Calu3 (cell line): ENCODE results near the gene FGFRL1. TPM values are rescaled to one million over a fixed set of nuclear protein-coding genes. Genes with fewer than 3 reads are reported as not detected.

Experiments
- BruUV-seq: library from RNA; stranded (reverse); fragments of 400-500 nt; replicated peaks from 2 replicates; lab custom pipeline; 2021; lab: Mats Ljungman, UMichigan
- CTCF ChIA-PET: fragments of 300-600 bp; sonication (Branson Sonifier 250); formaldehyde crosslinking; loops from one replicate; lab custom pipeline; 2022; ENCODE audit warnings: antibody characterized with exemption; lab: Charles Lee
- DNase-seq: peaks from one replicate; pipeline ENCODE4 v3.0.0; 2022
- H3K27ac Mint-ChIP-seq: one replicate; pipeline ENCODE4 v1.8.0; 2022; ENCODE audit warnings: mixed read lengths; ENCODE audit not compliant: unreplicated experiment
- H3K27me3 Mint-ChIP-seq: one replicate; pipeline ENCODE4 v1.8.0; 2022; ENCODE audit warnings: mixed read lengths; ENCODE audit not compliant: unreplicated experiment
- H3K36me3 Mint-ChIP-seq: one replicate; pipeline ENCODE4 v1.8.0; 2022; ENCODE audit warnings: mild to moderate bottlenecking, moderate library complexity, mixed read lengths; ENCODE audit not compliant: insufficient read depth, unreplicated experiment
- H3K4me1 Mint-ChIP-seq: one replicate; pipeline ENCODE4 v1.8.0; 2022; ENCODE audit warnings: mild to moderate bottlenecking, low read depth, mixed read lengths; ENCODE audit not compliant: unreplicated experiment
- H3K4me3 Mint-ChIP-seq: one replicate; pipeline ENCODE4 v1.8.0; 2022; ENCODE audit warnings: mild to moderate bottlenecking, low read depth, moderate library complexity, mixed read lengths; ENCODE audit not compliant: unreplicated experiment
- H3K9me3 Mint-ChIP-seq: one replicate; pipeline ENCODE4 v1.8.0; 2022; ENCODE audit warnings: low read depth, mixed read lengths; ENCODE audit not compliant: unreplicated experiment
- intact Hi-C: fragments of 100-400 bp; cut with micrococcal nuclease; formaldehyde crosslinking; loops from one replicate; pipeline ENCODE4 v1.10.0; 2022; ENCODE audit not compliant: unreplicated experiment
- total RNA-seq: library from RNA; stranded (reverse); gene quantifications from 2 replicates; pipeline ENCODE4 v1.2.3, GENCODE V29; 2022
- TF ChIP-seq, protein P1 (sequence below): fragments of 200-600 bp; IDR thresholded peaks from one replicate; pipeline ENCODE4 v1.8.0; 2022; ENCODE audit warnings: antibody characterized with exemption; ENCODE audit not compliant: unreplicated experiment

FGFRL1 gene
- total RNA-seq, 1 experiment from 2014 or later = 43.2 TPM

DNA sequence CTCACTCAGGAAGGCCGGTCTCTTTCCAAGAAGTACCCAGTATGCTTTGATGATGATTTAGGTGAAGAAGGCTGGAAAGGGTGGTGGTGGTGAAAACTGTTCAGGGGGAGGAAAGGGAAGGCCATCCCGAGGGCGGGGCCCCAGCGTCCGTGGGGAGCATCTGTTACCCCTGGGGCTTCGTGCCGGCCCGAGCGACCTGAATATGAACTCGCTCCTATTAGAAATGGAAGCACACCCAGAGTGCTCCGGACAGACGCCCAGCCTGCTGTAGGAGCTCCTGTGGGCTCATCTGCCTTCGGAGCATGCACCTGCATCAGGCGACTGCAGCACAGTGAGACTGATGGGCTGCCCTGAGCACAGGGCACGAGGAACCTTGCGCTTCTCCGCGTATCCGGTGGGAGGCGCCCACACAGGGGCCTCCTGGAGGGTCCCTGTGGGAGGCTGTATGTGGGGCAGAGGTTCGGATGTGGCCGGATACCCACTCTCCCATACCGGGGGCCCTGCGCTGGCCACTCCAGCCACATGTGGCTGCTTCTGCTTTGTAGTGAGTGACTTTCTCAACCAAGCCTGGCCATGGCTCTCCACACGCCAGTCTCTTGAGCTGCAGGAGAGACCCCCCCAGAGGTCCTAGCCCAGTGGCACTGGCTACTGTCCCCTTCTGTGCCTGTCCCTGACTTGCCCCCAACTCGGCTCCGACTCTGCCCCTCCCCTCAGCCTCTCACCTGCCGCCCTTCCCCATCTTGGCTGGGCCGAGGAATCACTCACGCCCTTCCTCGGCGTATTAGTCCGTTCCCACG lies 36.7 kb downstream of the FGFRL1 start:
- no peak overlapping the region for H3K27ac Mint-ChIP-seq
- no peak for DNase-seq
- intact Hi-C loops = no loop called here
- H3K36me3 Mint-ChIP-seq = peaks cover 10% of the 10 kb centered on the region
- H3K9me3 Mint-ChIP-seq = no peaks in the 10 kb centered on the region
- CTCF ChIA-PET = no interaction called here
- H3K4me1 Mint-ChIP-seq = peaks cover 5% of the 10 kb centered on the region
- no TSS peak for BruUV-seq
- H3K27me3 Mint-ChIP-seq = peaks cover 20% of the 10 kb centered on the region
- H3K4me3 Mint-ChIP-seq = no peak overlapping the region
- TF ChIP-seq, protein P1, sequence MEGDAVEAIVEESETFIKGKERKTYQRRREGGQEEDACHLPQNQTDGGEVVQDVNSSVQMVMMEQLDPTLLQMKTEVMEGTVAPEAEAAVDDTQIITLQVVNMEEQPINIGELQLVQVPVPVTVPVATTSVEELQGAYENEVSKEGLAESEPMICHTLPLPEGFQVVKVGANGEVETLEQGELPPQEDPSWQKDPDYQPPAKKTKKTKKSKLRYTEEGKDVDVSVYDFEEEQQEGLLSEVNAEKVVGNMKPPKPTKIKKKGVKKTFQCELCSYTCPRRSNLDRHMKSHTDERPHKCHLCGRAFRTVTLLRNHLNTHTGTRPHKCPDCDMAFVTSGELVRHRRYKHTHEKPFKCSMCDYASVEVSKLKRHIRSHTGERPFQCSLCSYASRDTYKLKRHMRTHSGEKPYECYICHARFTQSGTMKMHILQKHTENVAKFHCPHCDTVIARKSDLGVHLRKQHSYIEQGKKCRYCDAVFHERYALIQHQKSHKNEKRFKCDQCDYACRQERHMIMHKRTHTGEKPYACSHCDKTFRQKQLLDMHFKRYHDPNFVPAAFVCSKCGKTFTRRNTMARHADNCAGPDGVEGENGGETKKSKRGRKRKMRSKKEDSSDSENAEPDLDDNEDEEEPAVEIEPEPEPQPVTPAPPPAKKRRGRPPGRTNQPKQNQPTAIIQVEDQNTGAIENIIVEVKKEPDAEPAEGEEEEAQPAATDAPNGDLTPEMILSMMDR = no peak

DNA sequence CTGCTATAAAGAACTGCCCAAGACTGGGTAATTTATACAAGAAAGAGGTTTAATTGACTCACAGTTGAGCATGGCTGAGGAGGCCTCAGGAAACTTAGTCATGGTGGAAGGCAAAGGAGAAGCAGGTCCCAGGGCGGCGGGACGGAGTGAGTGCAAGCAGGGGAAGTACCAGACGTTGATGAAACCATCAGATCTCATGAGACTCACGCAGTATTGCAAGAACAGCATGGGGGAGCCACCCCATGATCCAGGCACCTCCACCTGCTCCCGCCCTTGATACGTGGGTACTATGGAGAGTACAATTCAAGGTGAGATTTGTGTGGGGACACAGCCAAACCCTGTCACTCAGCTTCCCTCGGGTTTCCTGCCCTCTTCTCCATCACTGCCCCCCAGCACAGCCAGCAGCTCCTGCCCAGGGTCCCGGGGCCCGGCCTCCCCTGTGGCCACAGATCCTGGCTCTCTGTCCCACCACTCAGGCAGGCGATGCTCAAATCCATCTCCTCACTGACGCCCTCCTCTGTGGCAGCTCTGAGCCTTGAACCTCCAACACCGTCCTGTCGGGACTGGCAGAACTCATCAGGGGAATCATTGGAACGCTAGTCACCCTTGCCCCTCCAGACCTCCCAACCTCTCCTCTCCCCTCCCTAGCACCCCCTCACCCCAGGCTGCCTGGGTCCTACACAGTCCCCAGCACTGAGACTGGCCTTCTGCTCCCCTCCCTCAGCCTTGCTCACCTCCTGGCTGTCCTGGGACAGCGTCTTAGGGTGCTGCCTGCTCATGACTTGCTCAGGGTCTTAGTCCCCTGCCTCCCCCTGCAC lies 37.6 kb downstream of the FGFRL1 start:
- Mint-ChIP-seq H3K27ac (no peak overlapping the region), H3K9me3 (no peaks in the 10 kb centered on the region), H3K4me3 (no peak overlapping the region), H3K36me3 (peaks cover 3% of the 10 kb centered on the region), H3K27me3 (peaks cover 22% of the 10 kb centered on the region), H3K4me1 (no peaks in the 10 kb centered on the region)
- intact Hi-C loops = no loop called here
- no TSS peak for BruUV-seq
- TF ChIP-seq, protein P1 = no peak
- CTCF ChIA-PET = no interaction called here
- no peak for DNase-seq

- no TSS peak for BruUV-seq
- Mint-ChIP-seq H3K4me1 (no peaks in the 10 kb centered on the region), H3K36me3 (peaks cover 3% of the 10 kb centered on the region), H3K27ac (no peak overlapping the region), H3K9me3 (no peaks in the 10 kb centered on the region), H3K4me3 (no peak overlapping the region), H3K27me3 (peaks cover 22% of the 10 kb centered on the region)
- DNase-seq = no peak
- TF ChIP-seq, protein P1 = no peak
- intact Hi-C loops = no loop called here
- CTCF ChIA-PET = no interaction called here
Observed at GRCh38 chr4:1049591-1049905, 38.1 kb downstream of the FGFRL1 start.

DNA sequence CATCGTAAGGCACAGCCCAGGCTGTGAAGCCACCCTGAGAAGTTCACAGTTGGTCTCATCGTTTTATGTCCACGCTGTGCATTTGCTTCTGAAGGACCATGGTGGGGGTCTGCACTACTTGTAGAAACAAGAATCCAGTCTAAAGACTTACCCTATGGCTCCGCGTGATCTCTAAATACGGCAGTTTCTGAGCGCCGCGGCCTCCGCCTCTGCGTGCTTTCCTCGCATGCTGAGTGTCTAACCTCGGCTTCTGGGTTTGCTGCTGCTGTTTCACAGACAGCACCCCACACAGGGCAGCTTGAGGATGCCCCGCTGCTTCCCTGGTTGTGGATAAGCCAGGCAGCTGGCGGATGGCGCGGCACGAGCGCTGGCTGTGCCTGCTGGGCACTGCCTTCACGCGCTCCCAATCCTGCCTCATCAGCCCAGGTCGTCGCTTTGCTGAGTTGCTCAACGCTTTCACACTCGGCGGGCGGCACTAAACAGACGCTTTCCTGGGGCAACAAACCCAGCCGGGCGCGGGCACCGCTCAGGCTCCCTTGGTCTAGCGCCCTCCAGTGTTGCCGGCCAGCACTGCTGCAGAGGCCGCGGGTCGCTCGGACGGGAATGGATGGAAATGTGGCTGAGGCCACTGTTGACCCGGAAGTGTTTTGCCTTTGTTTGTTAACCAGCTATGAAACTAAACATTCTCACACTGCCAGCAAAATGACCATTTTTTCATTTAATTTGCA lies 39.2 kb downstream of the FGFRL1 start:
- Mint-ChIP-seq H3K27ac (no peak overlapping the region), H3K4me3 (no peak overlapping the region)

More for the DNA sequence above, 39.2 kb downstream of the FGFRL1 start:
- H3K9me3 Mint-ChIP-seq = no peaks in the 10 kb centered on the region
- H3K36me3 Mint-ChIP-seq = peaks cover 3% of the 10 kb centered on the region
- H3K4me1 Mint-ChIP-seq = no peaks in the 10 kb centered on the region
- intact Hi-C loops = no loop called here
- DNase-seq = no peak
- CTCF ChIA-PET = no interaction called here
- TF ChIP-seq, protein P1 = no peak
- H3K27me3 Mint-ChIP-seq = peaks cover 22% of the 10 kb centered on the region
- no TSS peak for BruUV-seq
